GM13977 (cell line): ENCODE results near the gene C1orf198.

ENCODE experiments used
- DNase-seq: peaks from one replicate; pipeline ENCODE4 v3.0.0; 2012; ENCODE audit warnings: low spot score
- CTCF ChIP-seq: IDR thresholded peaks from 2 replicates; pipeline ENCODE4 v1.5.1; 2012; ENCODE audit warnings: mild to moderate bottlenecking, control low read depth; ENCODE audit not compliant: insufficient read depth; ENCODE audit errors: extremely low read depth, missing control alignments
- in situ Hi-C: fragments of 300-500 bp; cut with MboI; formaldehyde crosslinking; loops from one replicate; pipeline ENCODE4 v1.12.0; 2022; ENCODE audit warnings: low sequenced_read_pairs, low pct_unique_long_range_greater_than_20kb, mixed read lengths, inconsistent platforms; ENCODE audit not compliant: unreplicated experiment

C1orf198 gene

GRCh38 chr1:230877924-230878590 is 9.7 kb upstream of the C1orf198 start:
- TF ChIP-seq CTCF: no peak
- DNase-seq: no peak
- in situ Hi-C loops: no loop called here

DNA sequence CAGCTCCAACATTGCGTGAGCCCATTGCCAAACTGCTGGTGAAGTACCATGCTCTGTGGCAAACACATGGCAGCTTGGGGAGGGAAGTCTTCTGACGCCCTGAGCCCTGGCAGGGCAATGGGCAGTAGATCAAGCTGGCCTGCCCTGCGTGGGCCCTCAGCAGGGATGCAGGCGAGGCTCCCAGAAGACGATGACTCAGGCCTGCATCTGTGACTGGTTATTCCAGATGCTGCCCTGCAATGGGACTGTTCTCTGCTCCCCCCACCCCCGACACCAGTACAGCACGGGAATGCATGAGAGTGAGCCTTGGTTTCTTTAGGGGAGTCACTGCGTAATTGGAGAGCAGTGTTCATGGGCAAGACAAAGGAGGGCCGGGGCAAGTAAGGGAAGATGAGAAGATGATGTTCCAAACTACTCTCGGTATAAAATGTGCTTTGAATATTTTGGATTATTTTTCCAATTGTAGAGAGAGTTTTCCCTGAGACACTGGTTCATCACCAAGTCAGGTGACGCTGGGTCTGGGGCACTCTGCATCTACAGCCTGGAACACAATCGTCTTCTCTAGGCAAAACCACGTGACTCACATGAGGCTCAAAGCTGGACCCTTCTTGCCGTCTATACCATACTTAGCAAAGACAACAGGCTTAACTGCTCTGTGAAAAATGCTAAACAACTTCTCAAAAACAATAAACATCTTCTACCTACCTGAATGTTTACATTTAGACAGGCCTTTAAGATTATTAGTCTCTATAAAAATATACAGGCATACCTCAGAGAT is 9.0 kb upstream of the C1orf198 start:
- TF ChIP-seq CTCF: no peak
- in situ Hi-C loops: no loop called here
- DNase-seq: no peak

- in situ Hi-C loops: no loop called here
- TF ChIP-seq CTCF: no peak
Observed at GRCh38 chr1:230876660-230877059, 8.3 kb upstream of the C1orf198 start.

GRCh38 chr1:230875370-230875769 is 7.0 kb upstream of the C1orf198 start:
- no peak for TF ChIP-seq CTCF
- no peak for DNase-seq
- in situ Hi-C loops: no loop called here

More at GRCh38 chr1:230876660-230877059, 8.3 kb upstream of the C1orf198 start:
- DNase-seq: no peak

- in situ Hi-C loops: no loop called here
- no peak for TF ChIP-seq CTCF
- no peak for DNase-seq
Observed at GRCh38 chr1:230870916-230871315, 2.6 kb upstream of the C1orf198 start.

- in situ Hi-C loops: no loop called here
- no peak for DNase-seq
- no peak for TF ChIP-seq CTCF
Observed at GRCh38 chr1:230869500-230869899, 1.2 kb upstream of the C1orf198 start.
